BJ (cell line): ENCODE data around the gene KRT16. TPM values are rescaled to one million over a fixed set of nuclear protein-coding genes. Genes with fewer than 3 reads are reported as not detected.
"Not testable (repeated sequence)": the region's sequence is repeated elsewhere in the genome, so short reads cannot be mapped to it uniquely, and the experiment has no call there.

Source experiments
- CTCF ChIA-PET: fragments of 350-600 bp; formaldehyde crosslinking; extraction: SDS; loops from one replicate; lab custom pipeline; 2021; ENCODE audit warnings: antibody characterized with exemption, inconsistent platforms; lab: Yijun Ruan, JAX
- POLR2A ChIA-PET: fragments of 300-600 bp; sonication (Branson Sonifier 250); formaldehyde crosslinking; extraction: SDS; loops from one replicate; lab custom pipeline; 2021; ENCODE audit warnings: antibody characterized with exemption; lab: Charles Lee
- DNase-seq: peaks from one replicate; pipeline ENCODE4 v3.0.0-alpha.2; 2011; ENCODE audit warnings: low read depth
- H3K27me3 ChIP-seq: 2 replicates; pipeline ENCODE4 v1.6.0; 2011; ENCODE audit warnings: low read length; ENCODE audit not compliant: control insufficient read depth, insufficient read depth
- H3K36me3 ChIP-seq: 2 replicates; pipeline ENCODE4 v1.5.1; 2011; ENCODE audit warnings: low read length; ENCODE audit not compliant: control insufficient read depth, insufficient read depth
- H3K4me3 ChIP-seq: 2 replicates; pipeline ENCODE4 v1.5.1; 2011; ENCODE audit warnings: low read depth, mild to moderate bottlenecking, control low read depth, low read length
- CTCF ChIP-seq: IDR thresholded peaks from 2 replicates; pipeline ENCODE4 v1.5.1; 2011; ENCODE audit warnings: low read depth, mild to moderate bottlenecking, control low read depth, inconsistent platforms, low read length, moderate library complexity; ENCODE audit not compliant: insufficient read depth
- polyA plus RNA-seq: library from polyadenylated mRNA; depleted of rRNA; stranded (reverse); fragments of >200 nt; gene quantifications from 2 replicates; pipeline ENCODE4 v1.2.3, GENCODE V29; 2011

KRT16 gene
- polyA plus RNA-seq, 1 experiment, result 1.6 TPM

GRCh38 chr17:41625602-41626001, 13.0 kb upstream of the KRT16 start:
- H3K4me3 ChIP-seq, result no peak overlapping the region
- ChIA-PET POLR2A (no interaction called here), CTCF (no interaction called here)
- H3K36me3 ChIP-seq, result no peaks in the 10 kb centered on the region
- H3K27me3 ChIP-seq, result no peaks in the 10 kb centered on the region
- DNase-seq, result no peak
- TF ChIP-seq CTCF, result no peak

GRCh38 chr17:41624208-41625101, 11.9 kb upstream of the KRT16 start, which contains the start of gene KRT17:
Gene KRT17, minus strand, starts transcription at chr17:41624575. Its CDS starts 66 bp downstream, at chr17:41624509.
- DNase-seq, result no peak
- no peak for TF ChIP-seq CTCF
- ChIA-PET POLR2A (no interaction called here), CTCF (interaction anchor here (0.7 to 1.6 kb wide), 5 partner anchors 10 to 71 kb away, joined by 3 to 4 read pairs (median 3); no protein-coding TSS in a partner anchor)
- Histone ChIP-seq H3K27me3 (no peaks in the 10 kb centered on the region), H3K4me3 (no peak within 1 kb of the TSS), H3K36me3 (no peaks in the 10 kb centered on the region)

- H3K27me3 ChIP-seq, H3K36me3 ChIP-seq, H3K4me3 ChIP-seq, DNase-seq: not testable (repeated sequence)
- CTCF ChIA-PET, result interaction anchor here (0.6 to 3.5 kb wide), 6 partner anchors 24 to 1385 kb away, joined by 3 to 22 read pairs (median 3); no protein-coding TSS in a partner anchor
- POLR2A ChIA-PET, result interaction anchor here (0.6 kb wide), 1 partner anchor 21 kb away, joined by 6 read pairs; no protein-coding TSS in a partner anchor
Measured at GRCh38 chr17:41623184-41623861, 10.8 kb upstream of the KRT16 start.

GRCh38 chr17:41622340-41623183, 10.0 kb upstream of the KRT16 start:
- POLR2A ChIA-PET, result interaction anchor here (0.6 kb wide), 1 partner anchor 22 kb away, joined by 6 read pairs; no protein-coding TSS in a partner anchor
- not testable (repeated sequence) for DNase-seq

GRCh38 chr17:41621916-41622315, 9.3 kb upstream of the KRT16 start:
- TF ChIP-seq CTCF, result no peak
- CTCF ChIA-PET, result interaction anchor here (3.5 kb wide), 1 partner anchor 26 kb away, joined by 22 read pairs; no protein-coding TSS in a partner anchor
- Histone ChIP-seq H3K27me3 (no peaks in the 10 kb centered on the region), H3K36me3 (no peaks in the 10 kb centered on the region), H3K4me3 (no peak overlapping the region)
- DNase-seq, result no peak
- POLR2A ChIA-PET, result no interaction called here

More at GRCh38 chr17:41622340-41623183, 10.0 kb upstream of the KRT16 start:
- CTCF ChIA-PET, result interaction anchor here (0.6 to 3.5 kb wide), 3 partner anchors 25 to 1385 kb away, joined by 3 to 22 read pairs (median 3); no protein-coding TSS in a partner anchor
- H3K27me3 ChIP-seq, H3K4me3 ChIP-seq, H3K36me3 ChIP-seq: not testable (repeated sequence)

- H3K36me3 ChIP-seq, H3K27me3 ChIP-seq, POLR2A ChIA-PET, DNase-seq, H3K4me3 ChIP-seq: not testable (repeated sequence)
- CTCF ChIA-PET, result interaction anchor here (0.7 to 3.5 kb wide), 4 partner anchors 14 to 41 kb away, joined by 3 to 22 read pairs (median 3); no protein-coding TSS in a partner anchor
Measured at GRCh38 chr17:41621435-41621817, 8.9 kb upstream of the KRT16 start.
